ENCODE results near the gene SPATA2L.
"Not testable (repeated sequence)": the region's sequence is repeated elsewhere in the genome, so short reads cannot be mapped to it uniquely, and the experiment has no call there.

Gene SPATA2L

DNA sequence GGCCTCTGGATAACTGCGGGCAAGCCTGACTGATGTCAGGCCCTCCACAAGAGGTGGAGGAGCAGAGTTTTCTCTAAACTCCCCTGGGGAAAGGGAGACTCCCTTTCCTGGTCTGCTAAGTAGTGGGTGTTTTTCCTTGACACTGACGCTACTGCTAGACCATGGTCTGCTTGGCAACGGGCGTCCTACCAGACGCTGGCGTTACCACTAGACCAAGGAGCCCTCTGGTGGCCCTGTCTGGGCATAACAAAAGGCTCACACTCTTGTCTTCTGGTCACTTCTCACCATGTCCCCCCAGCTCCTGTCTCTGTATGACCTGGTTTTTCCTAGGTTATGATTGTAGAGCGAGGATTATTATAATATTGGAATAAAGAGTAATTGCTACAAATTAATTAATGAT is 34.5 kb downstream of the SPATA2L start:
- not testable (repeated sequence) for DNase-seq (ENCODE audit: extremely low read depth, low read depth)

DNA sequence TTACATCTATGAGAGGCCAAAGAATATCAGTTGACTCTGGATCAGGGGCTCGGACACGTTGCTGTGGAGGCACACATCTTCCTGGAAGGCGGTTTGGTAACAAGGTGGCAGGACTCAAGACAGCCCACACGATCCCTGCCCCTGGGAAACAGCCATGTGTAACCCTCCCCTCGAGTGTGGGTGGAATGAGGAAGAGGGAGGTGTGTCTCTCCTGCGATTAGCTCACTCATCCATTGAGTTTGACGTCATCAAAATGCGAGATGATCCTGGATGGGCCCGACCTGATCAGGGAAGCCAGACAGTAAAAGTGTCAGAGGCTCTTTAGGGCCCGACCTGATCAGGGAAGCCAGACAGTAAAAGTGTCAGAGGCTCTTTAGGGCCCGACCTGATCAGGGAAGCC is 37.3 kb downstream of the SPATA2L start:
- DNase-seq (ENCODE audit: extremely low read depth, low read depth), result not testable (repeated sequence)

More for the DNA sequence above, 34.5 kb downstream of the SPATA2L start:
- TF ChIP-seq CTCF (IDR thresholded peaks at IDR 0.05; ENCODE audit: low read depth, low read length), result peak; percentile 36

DNA sequence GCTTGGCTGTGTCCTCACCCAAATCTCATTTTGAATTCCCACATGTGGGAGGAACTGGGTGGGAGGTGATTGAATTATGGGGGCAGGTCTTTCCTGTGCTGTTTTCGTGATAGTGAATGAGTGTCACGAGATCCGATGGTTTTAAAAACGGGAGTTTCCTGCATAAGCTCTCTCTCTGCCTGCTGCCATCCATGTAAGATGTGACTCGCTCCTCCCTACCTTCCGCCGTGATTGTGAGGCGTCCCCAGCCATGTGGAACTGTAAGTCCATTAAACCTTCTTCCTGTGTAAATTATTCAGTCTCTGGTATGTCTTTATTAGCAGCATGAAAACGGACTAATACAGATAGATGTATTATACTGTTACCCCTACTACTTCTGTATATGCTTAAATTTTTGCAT is 40.3 kb downstream of the SPATA2L start:
- DNase-seq (ENCODE audit: extremely low read depth, low read depth), result no peak
- TF ChIP-seq CTCF (IDR thresholded peaks at IDR 0.05; ENCODE audit: low read depth, low read length), result no peak

- no peak for TF ChIP-seq CTCF (IDR thresholded peaks at IDR 0.05; ENCODE audit: low read depth, low read length)
- DNase-seq (ENCODE audit: extremely low read depth, low read depth), result no peak
These were observed 41.4 kb downstream of the SPATA2L start for GRCh38 chr16:89660146-89660545.

DNA sequence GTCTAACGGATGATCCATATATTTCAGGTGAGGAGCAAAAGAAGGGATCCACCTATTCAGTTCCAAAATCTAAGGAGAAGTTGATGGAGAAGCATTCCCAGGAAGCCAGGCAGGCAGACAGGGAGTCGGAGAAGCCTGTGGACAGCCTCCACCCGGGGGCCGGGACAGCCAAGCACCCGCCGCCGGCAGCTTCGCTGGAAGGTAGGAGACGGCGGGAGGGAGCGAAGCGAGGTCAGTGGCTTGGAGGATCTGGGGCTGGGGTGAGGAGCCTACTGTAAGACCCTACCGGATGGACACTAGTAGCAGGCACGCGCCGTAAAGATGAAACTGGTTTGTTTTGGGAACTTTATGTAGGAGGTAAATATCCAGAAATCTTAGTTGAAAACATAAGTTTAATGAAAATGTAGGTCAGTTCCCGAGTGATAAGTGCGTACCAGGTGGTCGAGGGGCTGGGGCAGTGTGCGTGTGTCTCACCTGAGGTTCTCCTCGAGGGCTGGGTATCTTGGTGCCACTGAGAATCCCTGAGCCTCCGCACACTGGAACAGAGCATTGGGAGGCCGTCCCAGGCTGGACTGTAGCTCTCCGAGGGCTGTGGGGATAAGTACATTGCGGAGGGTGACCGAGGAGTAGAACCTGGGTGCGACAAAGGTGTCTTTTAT is 43.2 kb downstream of the SPATA2L start:
- DNase-seq (ENCODE audit: extremely low read depth, low read depth), result no peak
- TF ChIP-seq CTCF (IDR thresholded peaks at IDR 0.05; ENCODE audit: low read depth, low read length), result no peak

- DNase-seq (ENCODE audit: extremely low read depth, low read depth), result peak; percentile 59
- TF ChIP-seq CTCF (IDR thresholded peaks at IDR 0.05; ENCODE audit: low read depth, low read length), result no peak
These were observed 43.9 kb downstream of the SPATA2L start, which contains the start of the genes CHMP1A and SPATA33 for GRCh38 chr16:89657442-89658220. Gene CHMP1A, minus strand, starts transcription at chr16:89657708. Its CDS starts 120 bp downstream, at chr16:89657588. Gene SPATA33, plus strand, starts transcription at chr16:89657836. Its CDS starts 76 bp downstream, at chr16:89657912.

DNA sequence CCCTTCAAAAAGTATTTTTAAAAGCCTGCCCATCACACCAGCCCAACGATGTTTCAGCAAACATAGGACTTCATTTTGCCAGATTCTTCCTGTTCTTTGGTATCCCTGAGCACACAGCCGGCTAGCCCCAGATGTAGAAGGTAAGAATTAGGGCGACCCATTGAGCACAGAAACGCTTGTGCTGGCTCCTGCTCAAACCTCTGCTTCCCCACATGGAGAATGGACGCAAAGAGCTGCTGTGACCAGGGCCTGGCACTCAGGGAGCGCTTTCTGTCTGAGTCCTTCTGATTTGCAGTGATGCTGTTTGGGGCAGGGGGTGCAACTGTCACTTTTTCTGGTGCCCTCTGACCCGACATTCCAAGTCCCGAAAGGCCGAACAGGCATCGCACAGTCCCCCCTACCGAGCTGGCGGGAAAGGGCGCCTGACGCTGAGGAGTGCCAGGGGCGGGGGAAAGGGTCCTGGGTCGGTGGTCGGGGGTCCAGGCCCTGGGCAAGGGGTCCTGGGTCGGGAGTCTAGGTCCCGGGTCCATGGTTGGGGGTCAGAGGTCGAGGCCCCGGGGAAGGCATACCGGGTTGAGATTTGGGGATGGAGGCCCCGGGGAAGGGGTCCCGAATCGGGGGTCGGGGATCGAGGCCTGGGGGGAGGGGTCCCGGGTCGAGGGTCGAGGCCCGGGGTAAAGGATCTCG is 44.9 kb downstream of the SPATA2L start:
- no peak for DNase-seq (ENCODE audit: extremely low read depth, low read depth)
- TF ChIP-seq CTCF (IDR thresholded peaks at IDR 0.05; ENCODE audit: low read depth, low read length), result no peak
